ENCODE results near the gene ARHGAP23. TPM values are rescaled to one million over a fixed set of nuclear protein-coding genes. Genes with fewer than 3 reads are reported as not detected.

Gene ARHGAP23
- total RNA-seq, 3 donors from 2014 or later: 13.8 to 25.2 (median 21.1) TPM

- H3K4me3 ChIP-seq: peak overlapping the region; percentile 31 to 63 (median 51)
- intact Hi-C loops (cut with DNase I; ENCODE audit: low total_unique reads): no loop called here
- no peaks in the 10 kb centered on the region for H3K36me3 ChIP-seq
- peak overlapping the region; percentile 87 to 90 for H3K27ac ChIP-seq
- peak; percentile 87 to 91 for DNase-seq (ENCODE audit: low spot score in 2 of 2)
- TF ChIP-seq POLR2A (IDR thresholded peaks at IDR 0.05) (no peak), POLR2AphosphoS5 (IDR thresholded peaks at IDR 0.05) (peak; percentile 18 to 73 (median 32))
- TF ChIP-seq, protein P1, sequence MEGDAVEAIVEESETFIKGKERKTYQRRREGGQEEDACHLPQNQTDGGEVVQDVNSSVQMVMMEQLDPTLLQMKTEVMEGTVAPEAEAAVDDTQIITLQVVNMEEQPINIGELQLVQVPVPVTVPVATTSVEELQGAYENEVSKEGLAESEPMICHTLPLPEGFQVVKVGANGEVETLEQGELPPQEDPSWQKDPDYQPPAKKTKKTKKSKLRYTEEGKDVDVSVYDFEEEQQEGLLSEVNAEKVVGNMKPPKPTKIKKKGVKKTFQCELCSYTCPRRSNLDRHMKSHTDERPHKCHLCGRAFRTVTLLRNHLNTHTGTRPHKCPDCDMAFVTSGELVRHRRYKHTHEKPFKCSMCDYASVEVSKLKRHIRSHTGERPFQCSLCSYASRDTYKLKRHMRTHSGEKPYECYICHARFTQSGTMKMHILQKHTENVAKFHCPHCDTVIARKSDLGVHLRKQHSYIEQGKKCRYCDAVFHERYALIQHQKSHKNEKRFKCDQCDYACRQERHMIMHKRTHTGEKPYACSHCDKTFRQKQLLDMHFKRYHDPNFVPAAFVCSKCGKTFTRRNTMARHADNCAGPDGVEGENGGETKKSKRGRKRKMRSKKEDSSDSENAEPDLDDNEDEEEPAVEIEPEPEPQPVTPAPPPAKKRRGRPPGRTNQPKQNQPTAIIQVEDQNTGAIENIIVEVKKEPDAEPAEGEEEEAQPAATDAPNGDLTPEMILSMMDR (IDR thresholded peaks at IDR 0.05): peak; percentile 84 to 97 (median 93)
- H3K4me1 ChIP-seq: peaks cover 7 to 8% of the 10 kb centered on the region in 2 donors
- H3K27me3 ChIP-seq: peaks cover 8 to 19% of the 10 kb centered on the region in 2 donors
- H3K9me3 ChIP-seq: no peaks in the 10 kb centered on the region
Measured at GRCh38 chr17:38557836-38558727, 129.8 kb downstream of the ARHGAP23 start.

GRCh38 chr17:38558728-38559050 is 130.4 kb downstream of the ARHGAP23 start:
- H3K4me1 ChIP-seq: peaks cover 7 to 8% of the 10 kb centered on the region in 2 donors
- H3K36me3 ChIP-seq: no peaks in the 10 kb centered on the region
- H3K4me3 ChIP-seq: peak overlapping the region; percentile 31 to 63 (median 51)
- TF ChIP-seq POLR2AphosphoS5 (IDR thresholded peaks at IDR 0.05) (no peak), POLR2A (IDR thresholded peaks at IDR 0.05) (no peak)
- TF ChIP-seq, protein P1 (IDR thresholded peaks at IDR 0.05): no peak
- intact Hi-C loops (cut with DNase I; ENCODE audit: low total_unique reads): no loop called here
- peak overlapping the region; percentile 87 to 90 for H3K27ac ChIP-seq
- H3K27me3 ChIP-seq: peaks cover 8 to 19% of the 10 kb centered on the region in 2 donors
- no peak for DNase-seq (ENCODE audit: low spot score in 2 of 2)
- H3K9me3 ChIP-seq: no peaks in the 10 kb centered on the region

DNA sequence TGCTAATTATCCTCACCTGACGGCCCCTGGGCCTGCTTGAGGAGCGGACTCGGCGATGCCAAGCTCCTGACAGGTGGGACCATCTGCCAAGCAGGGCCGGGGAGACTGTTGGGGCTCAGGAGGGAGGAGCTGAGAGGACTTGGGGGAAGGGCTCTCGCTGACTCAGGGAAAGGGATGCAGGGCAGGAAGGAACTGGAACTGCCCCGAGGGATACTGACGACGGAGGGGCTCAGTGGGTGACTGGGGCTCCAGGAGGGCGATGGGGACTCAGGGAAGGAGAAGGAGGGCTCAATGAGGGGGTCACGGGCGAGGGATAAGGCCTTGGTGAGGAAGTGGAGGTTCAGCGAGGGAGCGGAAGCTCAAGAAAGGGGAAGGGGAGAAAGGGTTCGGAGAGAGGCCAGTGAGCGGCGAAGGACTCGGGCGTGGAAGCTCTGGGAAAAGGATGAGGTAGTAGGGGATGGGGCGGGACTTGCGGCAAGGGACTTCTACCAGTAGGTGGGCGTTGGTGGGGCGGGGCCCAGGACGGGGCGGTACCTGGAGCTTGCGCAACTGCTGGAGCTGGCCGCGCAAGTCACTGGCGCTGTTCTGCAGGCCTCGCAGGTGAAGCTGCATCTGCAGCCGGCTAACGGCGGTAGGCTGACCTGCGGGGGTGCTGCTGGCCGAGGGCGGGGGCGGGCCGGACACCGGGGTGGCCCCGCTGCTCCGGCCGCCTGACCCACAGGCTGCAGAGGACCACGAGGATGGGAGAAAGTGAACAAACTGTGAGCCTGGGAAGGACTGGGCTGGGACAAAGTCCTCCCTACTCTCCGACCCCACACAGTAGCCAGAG is 131.0 kb downstream of the ARHGAP23 start:
- Histone ChIP-seq H3K4me3 (peak overlapping the region; percentile 31 to 63 (median 51)), H3K4me1 (peaks cover 7 to 8% of the 10 kb centered on the region in 2 donors), H3K27me3 (peaks cover 8 to 19% of the 10 kb centered on the region in 2 donors), H3K36me3 (no peaks in the 10 kb centered on the region), H3K27ac (peak overlapping the region; percentile 87 to 90), H3K9me3 (no peaks in the 10 kb centered on the region)
- intact Hi-C loops (cut with DNase I; ENCODE audit: low total_unique reads): no loop called here
- peak; percentile 76 to 94 for DNase-seq (ENCODE audit: low spot score in 2 of 2)
- TF ChIP-seq, protein P1 (IDR thresholded peaks at IDR 0.05): peak in 1 of 3 donors; percentile 35
- peak in 1 of 3 donors; percentile 62 for TF ChIP-seq POLR2AphosphoS5 (IDR thresholded peaks at IDR 0.05)
- peak; percentile 38 for TF ChIP-seq POLR2A (IDR thresholded peaks at IDR 0.05)

DNA sequence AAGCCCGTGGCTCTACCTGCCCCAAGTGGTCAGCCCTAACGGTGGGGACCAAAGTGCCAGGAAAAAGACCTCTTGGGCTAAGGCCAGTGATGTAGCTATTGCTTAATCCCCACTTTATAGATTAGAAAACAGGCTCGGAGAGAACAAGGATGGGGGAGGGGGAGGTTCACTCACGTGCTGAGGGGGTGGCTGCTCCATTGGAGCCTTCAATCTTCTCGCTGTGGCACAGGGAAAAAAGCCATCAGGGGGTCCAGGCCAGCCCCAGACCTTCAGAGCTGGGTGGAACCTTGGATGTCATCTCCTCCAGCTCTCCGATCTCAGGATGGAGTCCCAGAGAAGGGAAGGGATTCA is 131.6 kb downstream of the ARHGAP23 start:
- peak overlapping the region in 2 of 3 donors; percentile 51 to 63 for H3K4me3 ChIP-seq
- H3K9me3 ChIP-seq: no peaks in the 10 kb centered on the region
- TF ChIP-seq, protein P1 (IDR thresholded peaks at IDR 0.05): no peak
- H3K27me3 ChIP-seq: peaks cover 8 to 19% of the 10 kb centered on the region in 2 donors
- H3K4me1 ChIP-seq: peaks cover 7 to 8% of the 10 kb centered on the region in 2 donors
- DNase-seq (ENCODE audit: low spot score in 2 of 2): no peak
- no peak overlapping the region for H3K27ac ChIP-seq
- intact Hi-C loops (cut with DNase I; ENCODE audit: low total_unique reads): no loop called here
- H3K36me3 ChIP-seq: no peaks in the 10 kb centered on the region
